Heart left ventricle (tissue), 16 donors: ENCODE results near the gene TAOK1. TPM values are rescaled to one million over a fixed set of nuclear protein-coding genes. Genes with fewer than 3 reads are reported as not detected.

Experiments
- ATAC-seq, 4 donors: fragments of 200-7000 bp; cut with Tn5 transposase; one replicate each; pipeline ENCODE4 v1.9.1; 2020 to 2022; ENCODE audit warnings: moderate library complexity in 4 of 4, mild to moderate bottlenecking in 3 of 4, moderate number of reproducible peaks in 1 of 4
- DNase-seq, 5 donors: peaks; one replicate each; pipeline ENCODE4 v3.0.0-alpha.2; 2020
- H3K27ac ChIP-seq, 12 donors: fragments of 200-600 bp; sonication (generic) in 4 of 12; one replicate each; pipeline versions ENCODE4 v1.5.0 to v1.8.0; 2016 to 2022; ENCODE audit warnings: mild to moderate bottlenecking in 2 of 12
- H3K27me3 ChIP-seq, 9 donors: fragments of 200-600 bp; sonication (generic) in 2 of 9; one replicate each; pipeline versions ENCODE4 v1.5.1 to v1.8.0; 2016 to 2022; ENCODE audit warnings: mild to moderate bottlenecking in 3 of 9
- H3K36me3 ChIP-seq, 9 donors: fragments of 200-600 bp; sonication (generic) in 2 of 9; one replicate each; pipeline versions ENCODE4 v1.5.0 to v1.8.0; 2018 to 2022; ENCODE audit warnings: mild to moderate bottlenecking in 2 of 9
- H3K4me1 ChIP-seq, 12 donors: fragments of 200-600 bp; sonication (generic) in 4 of 12; one replicate each; pipeline versions ENCODE4 v1.5.0 to v1.8.0; 2016 to 2022; ENCODE audit warnings: mild to moderate bottlenecking in 3 of 12
- H3K4me3 ChIP-seq, 12 donors: fragments of 200-600 bp; sonication (generic) in 4 of 12; one replicate each; pipeline versions ENCODE4 v1.5.0 to v1.8.0; 2017 to 2022; ENCODE audit warnings: mild to moderate bottlenecking in 9 of 12, moderate library complexity in 4 of 12
- H3K9me3 ChIP-seq, 12 donors: fragments of 200-600 bp; sonication (generic) in 4 of 12; one replicate each; pipeline versions ENCODE4 v1.5.0 to v1.8.0; 2016 to 2022; ENCODE audit warnings: mild to moderate bottlenecking in 1 of 12
- CTCF ChIP-seq, 12 donors: fragments of 200-600 bp; sonication (generic) in 4 of 12; IDR thresholded peaks; one replicate each; pipeline versions ENCODE4 v1.5.0 to v1.8.0; 2018 to 2022; ENCODE audit warnings: antibody characterized with exemption in 12 of 12, mild to moderate bottlenecking in 5 of 12
- POLR2A ChIP-seq, 2 donors: fragments of 450-650 bp; IDR thresholded peaks; one replicate each; pipeline ENCODE4 v1.6.1; 2017; ENCODE audit warnings: antibody characterized with exemption in 2 of 2, mild to moderate bottlenecking in 2 of 2, moderate library complexity in 2 of 2
- WGBS, 4 donors: extraction: QIAGEN DNeasy Blood & Tissue Kit in 2 of 4; methylation state at CpG; one replicate each; pipeline versions ENCODE4 v1.1.5 to v1.1.7; 2013 to 2018; 5-methylcytosine and 5-hydroxymethylcytosine counted together
- intact Hi-C, 10 donors: fragments of 100-400 bp; cut with DNase I; formaldehyde crosslinking; loops; one replicate each; pipeline versions ENCODE4 v1.11.1 to v1.14.2; 2022
- polyA plus RNA-seq, 2 donors: library from polyadenylated mRNA; stranded (reverse); fragments of 200-250 nt; gene quantifications; one replicate each; pipeline ENCODE4 v1.2.3, GENCODE V29; 2013
- total RNA-seq, 9 donors: library from RNA; depleted of rRNA in 2 of 9; stranded (reverse); fragments of >200 nt in 2 of 9; fragmentation: NEBNext Ultra II Directional in 3 of 9; extraction: Animal tissue kit (Norgen Biotek cat#: 25700) in 3 of 9; gene quantifications; one replicate each; pipeline versions ENCODE4 v1.1.0 to v1.2.4, GENCODE V29; 2016 to 2023
- donor health status: ischemic (EF 13 %, LVEDD 7.1; RV severe dilation, severe dysfunction).
- donor health status: healthy with polysubstance abuse.
- donor health status: DM: no; HTN: yes; CAD: no.
- donor health status: DM: no; HTN: no; CAD: no.
- donor health status: ischemic (EF 25% LVEDD 6.9; RV normal size, moderate dysfunction).
- donor health status: ischemic (EF 25% LVEDD 5.7; RV mildly dilated, moderate dysfunction).
- donor health status: healthy.
- donor health status: DM: yes; HTN: yes; CAD: no.
- donor health status: ischemic (EF 35%, LVEDD 5.7; RV mildly dilated, moderate dysfunction).
- donor health status: nonischemic (EF 11% LVEDD 7.7; RV severe dilation, severe dysfunction).
- donor health status: DM: yes; HTN: yes; CAD: no.
- donor health status: PGD.
- donor health status: ischemic (EF 29% LVEDD 5.4; RV normal size, mild dysfunction).
- donor health status: nonischemic (EF 23%, LVEDD 6.1; RV moderate dilation, normal function).

Gene TAOK1
- total and polyA plus RNA-seq, 11 donors, result 9.2 to 81.2 (median 59.0) TPM

DNA sequence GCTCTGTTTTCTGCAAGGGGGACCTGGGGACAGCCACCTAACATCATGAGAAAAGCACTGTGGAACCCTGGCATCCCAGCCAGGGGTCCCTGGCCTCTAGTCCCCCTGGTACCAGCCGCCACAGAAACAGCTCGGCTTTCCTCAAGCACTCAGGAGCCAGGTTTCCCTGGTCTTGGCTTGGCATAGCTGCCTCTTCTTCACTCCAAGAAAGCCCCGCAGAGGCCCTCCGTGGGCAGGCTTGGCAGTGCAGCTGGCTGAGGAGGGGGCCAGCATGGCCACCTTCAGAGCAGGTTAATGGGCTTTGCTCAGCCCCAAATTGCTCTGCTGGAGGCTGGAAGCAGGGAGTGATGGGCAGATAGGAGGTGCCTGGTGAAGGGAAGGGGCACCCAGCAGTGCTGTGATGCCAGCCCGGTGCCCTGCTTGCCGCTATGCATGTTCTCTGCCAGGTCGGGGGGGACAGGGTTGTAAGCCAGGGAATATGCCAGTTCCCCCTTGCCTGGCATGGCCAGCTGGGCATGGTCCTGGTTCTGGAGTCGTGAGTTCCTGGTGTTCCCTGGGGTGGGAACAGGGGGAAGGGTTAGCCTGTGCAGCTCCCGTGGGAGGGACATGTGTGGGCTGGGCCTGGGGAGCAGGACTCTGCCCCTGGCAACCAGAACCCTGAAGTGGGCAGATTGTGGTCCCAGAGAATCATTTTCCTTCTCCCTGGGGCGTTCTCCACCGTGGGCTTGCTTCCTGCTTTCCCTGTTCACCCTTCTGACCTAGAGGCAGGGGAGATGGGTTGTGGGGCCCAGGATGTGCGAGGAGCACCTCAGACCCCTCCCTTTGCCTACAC lies 206.0 kb downstream of the TAOK1 start:
- H3K4me3 ChIP-seq, result no peak overlapping the region
- peak in 3 of 5 donors; percentile 18 to 63 (median 22) for DNase-seq
- WGBS, 4 donors, result 67 to 81% (median 77%) methylated on average over 10 to 12 of the region's 12 CpGs
- H3K27ac ChIP-seq, result peak overlapping the region in 5 of 12 donors; percentile 10 to 42 (median 24)
- intact Hi-C loops, result no loop called here
- H3K9me3 ChIP-seq, result no peaks in the 10 kb centered on the region
- no peaks in the 10 kb centered on the region for H3K36me3 ChIP-seq
- H3K27me3 ChIP-seq, result no peaks in the 10 kb centered on the region
- TF ChIP-seq POLR2A (IDR thresholded peaks at IDR 0.05) (no peak), CTCF (IDR thresholded peaks at IDR 0.05) (no peak)
- H3K4me1 ChIP-seq, result peaks cover 0 to 64% (median 37%) of the 10 kb centered on the region in 12 donors
- no peak for ATAC-seq

GRCh38 chr17:29596811-29597210 lies 206.6 kb downstream of the TAOK1 start:
- intact Hi-C loops, result no loop called here
- no peaks in the 10 kb centered on the region for H3K36me3 ChIP-seq
- no peaks in the 10 kb centered on the region for H3K9me3 ChIP-seq
- peak overlapping the region in 6 of 12 donors; percentile 5 to 42 (median 19) for H3K27ac ChIP-seq
- 56 to 68% (median 65%) methylated on average over 9 of the region's 9 CpGs for WGBS, 4 donors
- no peak overlapping the region for H3K4me3 ChIP-seq
- ATAC-seq (peak in 3 of 4 donors; percentile 25 to 68 (median 36)), DNase-seq (peak; percentile 42 to 60 (median 57))
- TF ChIP-seq CTCF (IDR thresholded peaks at IDR 0.05) (no peak), POLR2A (IDR thresholded peaks at IDR 0.05) (no peak)
- no peaks in the 10 kb centered on the region for H3K27me3 ChIP-seq
- peaks cover 0 to 57% (median 32%) of the 10 kb centered on the region in 12 donors for H3K4me1 ChIP-seq

DNA sequence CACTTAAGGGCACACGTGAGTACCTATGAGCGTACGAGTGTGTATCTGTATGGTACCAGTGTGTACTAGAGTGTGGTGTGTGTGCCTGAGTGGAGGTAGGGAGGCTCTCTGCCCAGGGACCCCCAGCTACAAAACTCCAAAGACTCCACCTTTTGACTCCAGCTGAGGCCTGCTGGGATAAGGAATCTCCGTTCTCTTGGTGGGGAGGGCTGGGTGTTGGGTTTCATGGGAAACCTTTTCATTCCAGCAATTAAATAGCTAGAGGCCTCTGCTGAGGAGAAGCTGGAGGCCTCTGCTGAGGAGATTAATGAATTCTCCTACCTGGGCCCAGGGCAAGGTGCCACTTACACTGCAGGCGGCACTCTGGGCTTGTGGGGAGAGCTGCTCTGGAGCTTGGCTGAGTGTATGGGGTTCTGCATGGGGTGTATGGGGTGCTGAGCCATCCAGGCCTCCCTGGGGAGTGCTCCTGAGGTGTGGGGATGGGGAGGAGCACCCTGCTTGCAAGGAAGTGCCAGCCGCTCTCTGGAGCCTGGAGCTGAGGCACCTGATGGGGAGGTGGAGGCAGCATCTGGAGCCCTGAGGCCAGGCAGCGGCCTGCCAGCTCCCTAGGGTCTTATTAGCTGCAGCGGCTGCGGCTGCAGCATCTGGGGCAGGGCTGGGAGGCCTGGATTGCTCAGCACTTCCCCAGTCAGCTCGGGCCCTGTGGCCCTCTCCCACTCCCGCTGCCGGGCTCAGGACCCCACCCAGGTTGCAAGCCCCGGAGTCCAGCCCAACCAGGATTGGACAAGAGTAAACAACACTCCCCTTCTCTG lies 207.4 kb downstream of the TAOK1 start:
- no peaks in the 10 kb centered on the region for H3K9me3 ChIP-seq
- WGBS, 4 donors, result 60 to 71% (median 66%) methylated on average over 7 to 13 of the region's 13 CpGs
- intact Hi-C loops, result no loop called here
- peaks cover 0 to 50% (median 24%) of the 10 kb centered on the region in 12 donors for H3K4me1 ChIP-seq
- peak in 2 of 5 donors; percentile 25 to 29 for DNase-seq
- no peak for TF ChIP-seq CTCF (IDR thresholded peaks at IDR 0.05)
- no peak for TF ChIP-seq POLR2A (IDR thresholded peaks at IDR 0.05)
- H3K36me3 ChIP-seq, result no peaks in the 10 kb centered on the region
- peak overlapping the region in 2 of 12 donors; percentile 5 to 35 for H3K27ac ChIP-seq
- ATAC-seq, result no peak
- H3K27me3 ChIP-seq, result no peaks in the 10 kb centered on the region
- no peak overlapping the region for H3K4me3 ChIP-seq

Other genes with a start within 250 kb of the TAOK1 start
- 100 to 1,000 TPM; 241 to 340 (median 300) TPM for gene MYO18A, start 210.0 kb upstream of the TAOK1 start, total RNA-seq
- 100 to 1,000 TPM in 1 of 2 donors, 10 to 100 TPM in 1; 83.5 to 306 TPM for gene MYO18A, start 210.0 kb upstream of the TAOK1 start, polyA plus RNA-seq
- not detected for gene CRYBA1, start 143.5 kb upstream of the TAOK1 start, total RNA-seq
- not detected for gene CRYBA1, start 143.5 kb upstream of the TAOK1 start, polyA plus RNA-seq
- 10 to 100 TPM; 24.2 to 51.5 (median 35.7) TPM for gene NUFIP2, start 96.2 kb upstream of the TAOK1 start, total RNA-seq
- 10 to 100 TPM in 1 of 2 donors, 1 to 10 TPM in 1; 8.4 to 16.6 TPM for gene NUFIP2, start 96.2 kb upstream of the TAOK1 start, polyA plus RNA-seq
- gene ABHD15, start 176.7 kb downstream of the TAOK1 start, total RNA-seq, result 10 to 100 TPM in 2 of 9 donors, 1 to 10 TPM in 7; 5.3 to 13.1 (median 9.0) TPM
- 1 to 10 TPM; 4.0 to 8.2 TPM for gene ABHD15, start 176.7 kb downstream of the TAOK1 start, polyA plus RNA-seq
- gene TP53I13, start 178.3 kb downstream of the TAOK1 start, total RNA-seq, result 10 to 100 TPM; 23.8 to 65.5 (median 38.3) TPM
- 10 to 100 TPM; 65.1 to 93.0 TPM for gene TP53I13, start 178.3 kb downstream of the TAOK1 start, polyA plus RNA-seq
- gene GIT1, start 199.3 kb downstream of the TAOK1 start, total RNA-seq, result 10 to 100 TPM; 23.1 to 52.9 (median 31.4) TPM
- 10 to 100 TPM; 23.0 to 37.8 TPM for gene GIT1, start 199.3 kb downstream of the TAOK1 start, polyA plus RNA-seq
- gene ANKRD13B, start 202.8 kb downstream of the TAOK1 start, total RNA-seq, result 1 to 10 TPM; 4.4 to 9.9 (median 6.1) TPM
- gene ANKRD13B, start 202.8 kb downstream of the TAOK1 start, polyA plus RNA-seq, result 10 to 100 TPM in 1 of 2 donors, 1 to 10 TPM in 1; 4.1 to 12.7 TPM
- 100 to 1,000 TPM in 3 of 9 donors, 10 to 100 TPM in 6; 72.1 to 115 (median 95.5) TPM for gene CORO6, start 232.5 kb downstream of the TAOK1 start, total RNA-seq
- 10 to 100 TPM; 50.7 to 96.2 TPM for gene CORO6, start 232.5 kb downstream of the TAOK1 start, polyA plus RNA-seq